Hepatocyte (in vitro differentiated cells): ENCODE results near the gene MAFB. TPM values are rescaled to one million over a fixed set of nuclear protein-coding genes. Genes with fewer than 3 reads are reported as not detected.

Experiments used
- DNase-seq: peaks from one replicate; pipeline ENCODE4 v3.0.0-alpha.2; 2016; ENCODE audit warnings: low spot score
- H2AFZ ChIP-seq: fragments of 200-600 bp; sonication (generic); 2 replicates; pipeline ENCODE4 v1.6.0; 2016; ENCODE audit warnings: antibody characterized with exemption, mild to moderate bottlenecking
- H3K27ac ChIP-seq: fragments of 200-600 bp; sonication (generic); 2 replicates; pipeline ENCODE4 v1.5.1; 2016; ENCODE audit warnings: mild to moderate bottlenecking
- H3K27me3 ChIP-seq: fragments of 200-600 bp; sonication (generic); 2 replicates; pipeline ENCODE4 v1.6.1; 2016
- H3K36me3 ChIP-seq: fragments of 200-600 bp; sonication (generic); replicated peaks from 2 replicates; pipeline ENCODE4 v1.5.1; 2016; ENCODE audit warnings: low read depth; ENCODE audit not compliant: insufficient read depth
- H3K4me1 ChIP-seq: fragments of 200-600 bp; sonication (generic); 2 replicates; pipeline ENCODE4 v1.5.1; 2016; ENCODE audit warnings: mild to moderate bottlenecking, moderate library complexity; ENCODE audit not compliant: insufficient read depth
- H3K4me2 ChIP-seq: fragments of 200-600 bp; sonication (generic); 2 replicates; pipeline ENCODE4 v1.6.0; 2016
- H3K4me3 ChIP-seq: fragments of 200-600 bp; sonication (generic); 2 replicates; pipeline ENCODE4 v1.5.1; 2016; ENCODE audit warnings: mild to moderate bottlenecking
- H3K79me2 ChIP-seq: fragments of 200-600 bp; sonication (generic); 2 replicates; pipeline ENCODE4 v1.6.0; 2017; ENCODE audit warnings: mild to moderate bottlenecking
- H3K9me2 ChIP-seq: fragments of 200-600 bp; sonication (generic); replicated peaks from 2 replicates; pipeline ENCODE4 v1.6.0; 2017; ENCODE audit warnings: mild to moderate bottlenecking; ENCODE audit not compliant: insufficient read depth
- H3K9me3 ChIP-seq: fragments of 200-600 bp; sonication (generic); 2 replicates; pipeline ENCODE4 v1.5.1; 2016; ENCODE audit warnings: low read depth, mild to moderate bottlenecking
- H4K20me1 ChIP-seq: fragments of 200-600 bp; sonication (generic); 2 replicates; pipeline ENCODE4 v1.6.0; 2016; ENCODE audit warnings: mild to moderate bottlenecking; ENCODE audit not compliant: insufficient read depth, poor library complexity, severe bottlenecking
- CTCF ChIP-seq: fragments of 200-600 bp; sonication (generic); IDR thresholded peaks from 2 replicates; pipeline ENCODE4 v1.5.1; 2016; ENCODE audit warnings: antibody characterized with exemption, mild to moderate bottlenecking; ENCODE audit not compliant: poor library complexity
- EZH2 ChIP-seq: fragments of 200-600 bp; sonication (generic); IDR thresholded peaks from 2 replicates; pipeline ENCODE4 v1.6.1; 2016; ENCODE audit warnings: antibody characterized with exemption, mild to moderate bottlenecking, borderline replicate concordance
- EZH2phosphoT487 ChIP-seq: fragments of 200-600 bp; sonication (generic); IDR thresholded peaks from one replicate; pipeline ENCODE4 v1.6.1; 2018; ENCODE audit warnings: antibody characterized with exemption, mild to moderate bottlenecking, low read depth, moderate library complexity; ENCODE audit not compliant: unreplicated experiment, severe bottlenecking
- WGBS: methylation state at CpG from one replicate; pipeline ENCODE4 v1.1.6; 2016; ENCODE audit warnings: low lambda C conversion rate; ENCODE audit errors: missing lambda C conversion rate; 5-methylcytosine and 5-hydroxymethylcytosine counted together
- polyA plus RNA-seq: library from polyadenylated mRNA; unstranded; fragments of >200 nt; fragmentation: Nextera tagmentation; extraction: Ambion mirVana; gene quantifications from 2 replicates; pipeline ENCODE4 v1.2.1, GENCODE V29; 2016
- total RNA-seq: library from RNA; depleted of rRNA; stranded (reverse); fragments of >200 nt; gene quantifications from 2 replicates; pipeline ENCODE4 v1.2.3, GENCODE V29; 2014

Gene MAFB
- total and polyA plus RNA-seq, 2 experiments from 2014 or later: 3.4 to 4.1 TPM

- Histone ChIP-seq H3K27ac (no peak overlapping the region), H3K4me3 (no peak overlapping the region), H3K4me2 (no peak overlapping the region), H4K20me1 (no peaks in the 10 kb centered on the region), H3K79me2 (no peaks in the 10 kb centered on the region), H3K4me1 (peaks cover 17% of the 10 kb centered on the region), H2AFZ (no peak overlapping the region), H3K27me3 (no peaks in the 10 kb centered on the region), H3K9me3 (no peaks in the 10 kb centered on the region), H3K9me2 (no peaks in the 10 kb centered on the region), H3K36me3 (no peaks in the 10 kb centered on the region)
- TF ChIP-seq CTCF (no peak), EZH2 (no peak), EZH2phosphoT487 (no peak)
- WGBS: 49% methylated on average over 7 of the region's 8 CpGs
- DNase-seq: no peak
Observed at GRCh38 chr20:40646361-40646760, 42.7 kb downstream of the MAFB start.

GRCh38 chr20:40644863-40645262, 44.2 kb downstream of the MAFB start:
- Histone ChIP-seq H2AFZ (no peak overlapping the region), H3K27ac (no peak overlapping the region), H3K4me2 (no peak overlapping the region), H3K4me1 (peaks cover 12% of the 10 kb centered on the region), H3K27me3 (no peaks in the 10 kb centered on the region), H3K9me2 (no peaks in the 10 kb centered on the region), H3K9me3 (no peaks in the 10 kb centered on the region), H4K20me1 (no peaks in the 10 kb centered on the region), H3K79me2 (no peaks in the 10 kb centered on the region), H3K36me3 (no peaks in the 10 kb centered on the region), H3K4me3 (no peak overlapping the region)
- TF ChIP-seq EZH2phosphoT487 (no peak), EZH2 (no peak), CTCF (no peak)
- WGBS: 83% methylated on average over 2 of the region's 2 CpGs
- no peak for DNase-seq

GRCh38 chr20:40643891-40644290, 45.1 kb downstream of the MAFB start:
- H3K36me3 ChIP-seq: no peaks in the 10 kb centered on the region
- DNase-seq: no peak
- H3K9me3 ChIP-seq: no peaks in the 10 kb centered on the region
- no peak overlapping the region for H3K4me2 ChIP-seq
- H3K27me3 ChIP-seq: no peaks in the 10 kb centered on the region
- no peaks in the 10 kb centered on the region for H4K20me1 ChIP-seq
- no peak overlapping the region for H3K27ac ChIP-seq
- WGBS: 65% methylated on average over 5 of the region's 5 CpGs
- H3K79me2 ChIP-seq: no peaks in the 10 kb centered on the region
- H3K9me2 ChIP-seq: no peaks in the 10 kb centered on the region
- TF ChIP-seq EZH2 (no peak), CTCF (no peak), EZH2phosphoT487 (no peak)
- H3K4me1 ChIP-seq: peaks cover 9% of the 10 kb centered on the region
- no peak overlapping the region for H3K4me3 ChIP-seq
- no peak overlapping the region for H2AFZ ChIP-seq

- no peak overlapping the region for H3K4me3 ChIP-seq
- no peak overlapping the region for H3K27ac ChIP-seq
- H3K79me2 ChIP-seq: no peaks in the 10 kb centered on the region
- TF ChIP-seq CTCF: no peak
- TF ChIP-seq EZH2: no peak
- TF ChIP-seq EZH2phosphoT487: no peak
- H3K4me2 ChIP-seq: no peak overlapping the region
- no peaks in the 10 kb centered on the region for H4K20me1 ChIP-seq
- no peaks in the 10 kb centered on the region for H3K9me3 ChIP-seq
- H3K4me1 ChIP-seq: no peaks in the 10 kb centered on the region
- no peaks in the 10 kb centered on the region for H3K36me3 ChIP-seq
- H3K27me3 ChIP-seq: no peaks in the 10 kb centered on the region
- DNase-seq: no peak
- no peak overlapping the region for H2AFZ ChIP-seq
- 67% methylated on average over 4 of the region's 4 CpGs for WGBS
- no peaks in the 10 kb centered on the region for H3K9me2 ChIP-seq
Observed at GRCh38 chr20:40641809-40642208, 47.2 kb downstream of the MAFB start.
